ENCODE data around the gene MC1R.

The MC1R gene

GRCh38 chr16:89958068-89958467, 39.4 kb downstream of the MC1R start:
- Histone ChIP-seq H3K18ac (ENCODE audit: low read length) (no peak overlapping the region), H3K4me3 (ENCODE audit: low read length in 2 of 2) (no peak overlapping the region), H2BK15ac (ENCODE audit: low read length) (no peak overlapping the region), H3K79me1 (ENCODE audit: low read depth, low read length) (peaks cover 2% of the 10 kb centered on the region), H2AFZ (ENCODE audit: low read length) (no peak overlapping the region), H3K36me3 (replicated peaks in 1 of 2; ENCODE audit: control insufficient read depth in 2 of 2, insufficient read depth in 2 of 2, low read length in 2 of 2) (peaks cover 30 to 68% of the 10 kb centered on the region in 2 donors), H3K9me3 (replicated peaks in 1 of 2; ENCODE audit: control insufficient read depth in 2 of 2, insufficient read depth in 1 of 2, low read depth in 1 of 2, low read length in 2 of 2) (no peaks in the 10 kb centered on the region), H3K9ac (ENCODE audit: low read depth, low read length, poor library complexity) (no peak overlapping the region), H2BK12ac (ENCODE audit: low read length) (no peak overlapping the region), H4K8ac (ENCODE audit: low read depth, low read length) (no peak overlapping the region), H2BK120ac (ENCODE audit: low read depth, low read length) (no peak overlapping the region), H3K4me1 (ENCODE audit: control insufficient read depth in 2 of 2, insufficient read depth in 1 of 2, low read depth in 1 of 2, low read length in 2 of 2) (peaks cover 0 to 2% of the 10 kb centered on the region in 2 donors), H3K4me2 (ENCODE audit: insufficient read depth, low read length, poor library complexity, severe bottlenecking) (no peak overlapping the region), H3K27ac (replicated peaks; ENCODE audit: low read length) (no peak overlapping the region), H4K91ac (ENCODE audit: low read depth, low read length, poor library complexity) (no peak overlapping the region), H3K27me3 (ENCODE audit: control insufficient read depth in 3 of 3, insufficient read depth in 3 of 3, low read depth in 1 of 3, low read length in 3 of 3) (no peaks in the 10 kb centered on the region), H3K23ac (ENCODE audit: low read depth, low read length, poor library complexity) (no peak overlapping the region), H2AK5ac (ENCODE audit: low read depth, low read length) (no peak overlapping the region), H3K4ac (ENCODE audit: low read length) (no peak overlapping the region), H3K14ac (ENCODE audit: low read length) (no peak overlapping the region), H2BK5ac (ENCODE audit: low read length) (no peak overlapping the region)
- DNase-seq (ENCODE audit: low spot score): no peak
- no CpG with 5 or more reads among the region's 7 CpGs for WGBS, 2 donors (ENCODE audit: extremely low coverage in 2 of 2, insufficient read length in 2 of 2, insufficient replicate concordance in 1 of 2)

DNA sequence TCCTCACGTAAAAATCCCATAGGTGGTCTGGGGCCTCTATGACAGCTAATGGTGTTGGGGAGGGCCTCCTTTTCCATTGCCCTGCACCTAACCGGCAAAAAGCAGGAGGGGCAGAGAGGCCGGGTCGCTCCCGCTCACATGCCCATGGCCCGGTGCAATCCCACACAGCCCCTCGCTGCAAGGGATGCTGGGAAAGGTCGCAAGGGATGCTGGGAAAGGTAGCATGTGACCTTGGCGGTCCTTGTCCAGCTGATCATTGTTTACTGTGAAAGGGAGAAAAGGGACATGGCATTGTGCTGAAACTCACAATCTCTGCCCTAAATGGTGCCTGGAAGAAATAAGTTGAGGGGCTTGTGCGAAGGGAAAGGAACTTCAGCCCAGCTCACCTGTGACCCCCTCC, 39.9 kb downstream of the MC1R start:
- no peak overlapping the region for H3K27ac ChIP-seq (replicated peaks; ENCODE audit: low read length)
- no CpG with 5 or more reads among the region's 10 CpGs for WGBS, 2 donors (ENCODE audit: extremely low coverage in 2 of 2, insufficient read length in 2 of 2, insufficient replicate concordance in 1 of 2)
- H2BK15ac ChIP-seq (ENCODE audit: low read length): no peak overlapping the region
- no peak overlapping the region for H2BK120ac ChIP-seq (ENCODE audit: low read depth, low read length)
- H3K4me1 ChIP-seq (ENCODE audit: control insufficient read depth in 2 of 2, insufficient read depth in 1 of 2, low read depth in 1 of 2, low read length in 2 of 2): peaks cover 0 to 2% of the 10 kb centered on the region in 2 donors
- no peaks in the 10 kb centered on the region for H3K79me1 ChIP-seq (ENCODE audit: low read depth, low read length)
- H2AFZ ChIP-seq (ENCODE audit: low read length): no peak overlapping the region
- no peak overlapping the region for H3K23ac ChIP-seq (ENCODE audit: low read depth, low read length, poor library complexity)
- H3K4ac ChIP-seq (ENCODE audit: low read length): no peak overlapping the region
- no peaks in the 10 kb centered on the region for H3K9me3 ChIP-seq (replicated peaks in 1 of 2; ENCODE audit: control insufficient read depth in 2 of 2, insufficient read depth in 1 of 2, low read depth in 1 of 2, low read length in 2 of 2)
- H2BK5ac ChIP-seq (ENCODE audit: low read length): no peak overlapping the region
- H2BK12ac ChIP-seq (ENCODE audit: low read length): no peak overlapping the region
- H3K9ac ChIP-seq (ENCODE audit: low read depth, low read length, poor library complexity): no peak overlapping the region
- H3K4me2 ChIP-seq (ENCODE audit: insufficient read depth, low read length, poor library complexity, severe bottlenecking): no peak overlapping the region
- no peak overlapping the region for H4K91ac ChIP-seq (ENCODE audit: low read depth, low read length, poor library complexity)
- H3K27me3 ChIP-seq (ENCODE audit: control insufficient read depth in 3 of 3, insufficient read depth in 3 of 3, low read depth in 1 of 3, low read length in 3 of 3): no peaks in the 10 kb centered on the region
- H3K4me3 ChIP-seq (ENCODE audit: low read length in 2 of 2): no peak overlapping the region
- DNase-seq (ENCODE audit: low spot score): no peak
- H3K36me3 ChIP-seq (replicated peaks in 1 of 2; ENCODE audit: control insufficient read depth in 2 of 2, insufficient read depth in 2 of 2, low read length in 2 of 2): peaks cover 30 to 73% of the 10 kb centered on the region in 2 donors
- no peak overlapping the region for H3K18ac ChIP-seq (ENCODE audit: low read length)
- no peak overlapping the region for H2AK5ac ChIP-seq (ENCODE audit: low read depth, low read length)
- H4K8ac ChIP-seq (ENCODE audit: low read depth, low read length): no peak overlapping the region
- H3K14ac ChIP-seq (ENCODE audit: low read length): no peak overlapping the region

GRCh38 chr16:89960966-89961365, 42.3 kb downstream of the MC1R start:
- Histone ChIP-seq H2AFZ (ENCODE audit: low read length) (no peak overlapping the region), H3K36me3 (replicated peaks in 1 of 2; ENCODE audit: control insufficient read depth in 2 of 2, insufficient read depth in 2 of 2, low read length in 2 of 2) (peaks cover 28 to 67% of the 10 kb centered on the region in 2 donors), H3K14ac (ENCODE audit: low read length) (no peak overlapping the region), H3K27ac (replicated peaks; ENCODE audit: low read length) (no peak overlapping the region), H4K8ac (ENCODE audit: low read depth, low read length) (no peak overlapping the region), H2BK15ac (ENCODE audit: low read length) (no peak overlapping the region), H3K9me3 (replicated peaks in 1 of 2; ENCODE audit: control insufficient read depth in 2 of 2, insufficient read depth in 1 of 2, low read depth in 1 of 2, low read length in 2 of 2) (no peaks in the 10 kb centered on the region), H3K79me1 (ENCODE audit: low read depth, low read length) (no peaks in the 10 kb centered on the region), H3K4ac (ENCODE audit: low read length) (no peak overlapping the region), H3K23ac (ENCODE audit: low read depth, low read length, poor library complexity) (no peak overlapping the region), H4K91ac (ENCODE audit: low read depth, low read length, poor library complexity) (no peak overlapping the region), H3K9ac (ENCODE audit: low read depth, low read length, poor library complexity) (no peak overlapping the region), H3K4me1 (ENCODE audit: control insufficient read depth in 2 of 2, insufficient read depth in 1 of 2, low read depth in 1 of 2, low read length in 2 of 2) (no peaks in the 10 kb centered on the region), H3K18ac (ENCODE audit: low read length) (no peak overlapping the region), H3K4me2 (ENCODE audit: insufficient read depth, low read length, poor library complexity, severe bottlenecking) (no peak overlapping the region), H2BK5ac (ENCODE audit: low read length) (peak overlapping the region; percentile 24), H2BK12ac (ENCODE audit: low read length) (no peak overlapping the region), H3K4me3 (ENCODE audit: low read length in 2 of 2) (no peak overlapping the region), H2AK5ac (ENCODE audit: low read depth, low read length) (peak overlapping the region; percentile 28), H2BK120ac (ENCODE audit: low read depth, low read length) (no peak overlapping the region), H3K27me3 (ENCODE audit: control insufficient read depth in 3 of 3, insufficient read depth in 3 of 3, low read depth in 1 of 3, low read length in 3 of 3) (no peaks in the 10 kb centered on the region)
- WGBS, 2 donors (ENCODE audit: extremely low coverage in 2 of 2, insufficient read length in 2 of 2, insufficient replicate concordance in 1 of 2): no CpG with 5 or more reads among the region's 13 CpGs
- DNase-seq (ENCODE audit: low spot score): no peak

GRCh38 chr16:89961920-89962319, 43.3 kb downstream of the MC1R start:
- Histone ChIP-seq H3K4ac (ENCODE audit: low read length) (no peak overlapping the region), H4K8ac (ENCODE audit: low read depth, low read length) (no peak overlapping the region), H3K79me1 (ENCODE audit: low read depth, low read length) (no peaks in the 10 kb centered on the region), H4K91ac (ENCODE audit: low read depth, low read length, poor library complexity) (no peak overlapping the region), H3K36me3 (replicated peaks in 1 of 2; ENCODE audit: control insufficient read depth in 2 of 2, insufficient read depth in 2 of 2, low read length in 2 of 2) (peaks cover 28 to 68% of the 10 kb centered on the region in 2 donors), H2AFZ (ENCODE audit: low read length) (no peak overlapping the region), H3K14ac (ENCODE audit: low read length) (no peak overlapping the region), H3K9ac (ENCODE audit: low read depth, low read length, poor library complexity) (no peak overlapping the region), H3K4me2 (ENCODE audit: insufficient read depth, low read length, poor library complexity, severe bottlenecking) (no peak overlapping the region), H3K18ac (ENCODE audit: low read length) (no peak overlapping the region), H3K27me3 (ENCODE audit: control insufficient read depth in 3 of 3, insufficient read depth in 3 of 3, low read depth in 1 of 3, low read length in 3 of 3) (no peaks in the 10 kb centered on the region), H3K4me3 (ENCODE audit: low read length in 2 of 2) (no peak overlapping the region), H3K27ac (replicated peaks; ENCODE audit: low read length) (no peak overlapping the region), H2BK12ac (ENCODE audit: low read length) (no peak overlapping the region), H2BK120ac (ENCODE audit: low read depth, low read length) (no peak overlapping the region), H3K23ac (ENCODE audit: low read depth, low read length, poor library complexity) (peak overlapping the region; percentile 31), H2BK5ac (ENCODE audit: low read length) (no peak overlapping the region), H3K9me3 (replicated peaks in 1 of 2; ENCODE audit: control insufficient read depth in 2 of 2, insufficient read depth in 1 of 2, low read depth in 1 of 2, low read length in 2 of 2) (no peaks in the 10 kb centered on the region), H2AK5ac (ENCODE audit: low read depth, low read length) (no peak overlapping the region), H3K4me1 (ENCODE audit: control insufficient read depth in 2 of 2, insufficient read depth in 1 of 2, low read depth in 1 of 2, low read length in 2 of 2) (peaks cover 8% of the 10 kb centered on the region in 2 donors), H2BK15ac (ENCODE audit: low read length) (no peak overlapping the region)
- no peak for DNase-seq (ENCODE audit: low spot score)
- WGBS, 2 donors (ENCODE audit: extremely low coverage in 2 of 2, insufficient read length in 2 of 2, insufficient replicate concordance in 1 of 2): no CpG with 5 or more reads among the region's 23 CpGs

All from neuronal stem cell (in vitro differentiated cells).